NCI-H524 treated with DMSO at 0.1 percent for 48 hours (cell line): ENCODE data around the gene MCAT.
"Not testable (repeated sequence)": the region's sequence is repeated elsewhere in the genome, so short reads cannot be mapped to it uniquely, and the experiment has no call there.

ENCODE experiments used
- DNase-seq: peaks from one replicate; lab custom pipeline; 2025; lab: John Stamatoyannopoulos, UW

Gene MCAT

DNA sequence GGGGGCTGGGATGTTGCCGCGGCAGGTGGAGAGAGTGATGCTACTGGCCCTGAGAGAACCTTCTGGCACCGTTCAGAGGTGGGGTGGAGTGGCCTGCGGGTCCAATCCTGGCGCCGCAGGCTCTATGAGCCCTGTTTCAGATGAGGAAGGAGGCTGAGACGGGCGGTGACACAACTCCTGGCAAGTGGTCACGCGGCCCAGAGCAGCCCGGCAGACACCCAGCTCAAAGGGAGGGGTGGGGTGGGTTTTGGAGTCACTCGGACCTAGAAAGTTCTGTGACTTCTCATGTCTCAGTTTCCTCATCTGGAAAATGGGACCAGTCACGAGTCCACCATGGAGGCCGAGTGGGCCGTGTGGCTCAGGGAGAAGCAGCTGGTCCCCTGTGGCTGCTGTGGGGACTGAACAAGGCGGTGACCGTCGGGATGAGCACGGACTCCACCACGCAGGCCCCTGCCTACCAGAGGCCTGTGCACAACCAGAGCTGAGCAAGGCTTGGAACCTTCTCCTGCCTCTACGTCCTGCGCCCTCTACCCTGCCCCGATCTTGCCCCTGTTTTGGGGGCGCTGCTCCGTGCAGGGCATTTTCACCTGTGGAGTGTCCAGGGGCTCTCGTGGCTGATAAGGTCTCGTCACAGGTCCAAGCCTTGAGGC is 11.8 kb upstream of the MCAT start:
- DNase-seq: no peak

GRCh38 chr22:43153899-43154298 is 10.7 kb upstream of the MCAT start:
- no peak for DNase-seq

GRCh38 chr22:43152357-43153071 is 9.3 kb upstream of the MCAT start:
- DNase-seq: no peak

DNA sequence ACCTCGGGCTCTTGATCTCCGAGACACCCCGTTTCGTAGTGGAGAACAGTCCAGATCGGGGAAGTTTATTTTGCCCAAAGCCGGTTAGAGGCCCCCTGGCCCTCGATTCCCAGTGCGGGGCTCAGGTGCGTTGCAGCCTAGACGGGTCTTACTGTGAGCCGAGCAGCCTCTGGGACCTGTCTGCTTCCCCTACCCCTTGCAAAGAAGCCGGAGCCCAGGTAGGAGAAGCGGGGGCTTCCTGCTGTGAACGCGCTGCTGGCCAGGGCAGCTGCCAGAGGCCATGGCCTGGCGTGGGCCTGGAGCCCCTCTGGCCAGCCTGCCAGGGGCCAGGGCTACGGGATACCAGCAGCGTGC is 8.8 kb upstream of the MCAT start:
- no peak for DNase-seq

- DNase-seq: no peak
These were observed 8.2 kb upstream of the MCAT start, which contains the start of gene TSPO for GRCh38 chr22:43151251-43152002. TSPO (plus strand) TSS chr22:43151559; CDS start chr22:43159239, 7,680 bp downstream.

DNA sequence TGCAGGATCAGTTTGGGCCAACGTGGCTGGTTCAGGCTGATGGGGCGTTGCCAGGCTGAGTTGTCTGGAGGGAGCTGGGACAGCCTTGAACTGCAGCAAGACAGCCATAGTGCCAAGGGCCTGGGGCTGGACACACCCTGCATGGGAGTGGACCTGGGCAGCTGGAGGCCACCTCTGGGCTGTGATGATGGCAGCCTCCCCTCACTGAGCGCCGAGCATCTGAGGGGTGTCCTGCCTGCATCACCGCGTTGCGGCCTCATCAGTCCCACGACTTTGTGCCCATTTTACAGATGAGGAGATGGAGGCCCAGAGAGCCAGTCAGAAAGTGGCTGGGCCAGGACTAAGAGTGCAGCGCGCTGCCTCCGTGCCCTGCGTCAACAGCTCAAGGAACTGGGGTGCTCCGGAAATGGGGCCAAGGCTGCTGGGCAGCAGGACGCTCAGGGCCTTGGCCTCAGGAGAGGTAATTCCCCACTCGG is 7.6 kb upstream of the MCAT start:
- DNase-seq: no peak

DNA sequence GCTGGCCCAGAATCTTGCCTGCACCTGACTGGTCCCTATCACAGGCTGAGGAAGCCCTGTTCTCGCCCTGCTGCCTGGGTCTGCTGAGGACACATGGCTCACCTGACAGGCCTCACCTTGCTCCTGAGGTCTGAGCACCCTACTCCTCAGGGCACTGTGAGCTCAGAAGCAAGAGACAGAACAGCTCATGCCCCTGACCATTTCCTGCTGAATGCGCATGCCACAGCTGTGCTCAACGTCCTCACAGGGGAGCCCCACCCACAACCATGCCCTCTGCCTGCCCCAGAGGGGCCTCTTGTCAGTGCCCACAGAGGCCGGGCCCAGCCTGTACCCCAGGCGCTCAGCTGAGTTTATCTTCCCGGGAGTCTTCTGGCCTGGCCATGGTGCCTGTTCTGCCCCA is 5.4 kb upstream of the MCAT start:
- no peak for DNase-seq

- DNase-seq: no peak
These were observed 4.6 kb upstream of the MCAT start for GRCh38 chr22:43147821-43148220.

- not testable (repeated sequence) for DNase-seq
These were observed 3.1 kb upstream of the MCAT start for GRCh38 chr22:43146332-43146731.

GRCh38 chr22:43145371-43145770 is 2.2 kb upstream of the MCAT start:
- not testable (repeated sequence) for DNase-seq

DNA sequence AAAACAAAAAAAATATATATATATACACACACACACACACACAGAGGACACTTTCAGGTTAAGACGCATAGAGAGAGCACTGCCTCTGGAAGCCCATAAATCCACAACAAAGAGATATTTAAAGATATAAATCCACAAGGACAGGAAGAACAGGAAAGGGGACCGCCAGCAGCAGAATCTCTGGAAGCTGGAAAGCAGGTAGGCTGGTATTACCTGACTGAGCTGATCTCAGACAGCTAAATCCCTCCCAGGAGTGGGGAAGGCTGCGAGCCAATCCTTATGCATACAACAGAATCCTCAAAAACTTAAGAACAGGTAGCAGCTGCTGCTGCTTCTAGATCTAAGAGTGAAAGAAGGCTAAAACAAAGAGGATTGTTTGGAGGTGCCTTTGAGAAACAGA is 1.8 kb upstream of the MCAT start:
- DNase-seq: no peak

DNA sequence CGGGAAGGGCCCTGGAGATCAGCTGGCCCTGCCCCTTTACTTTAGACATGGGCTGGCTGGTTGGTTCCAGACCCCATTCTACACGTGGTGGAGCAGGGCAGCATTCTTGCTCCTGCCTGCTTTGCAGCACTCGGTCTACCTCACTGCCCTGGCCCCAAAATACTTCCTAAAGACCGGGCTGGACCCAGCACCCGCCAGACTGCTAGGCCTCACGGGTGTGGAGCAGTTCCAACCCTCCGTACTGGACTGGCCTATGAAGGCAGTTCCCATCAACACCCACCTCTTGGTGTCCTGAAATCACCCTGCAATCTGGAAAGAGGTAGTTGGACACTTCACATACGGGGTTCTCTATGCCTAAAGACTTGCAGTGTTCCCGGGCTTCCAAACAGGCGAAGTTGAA is 6.4 kb downstream of the MCAT start:
- no peak for DNase-seq

DNA sequence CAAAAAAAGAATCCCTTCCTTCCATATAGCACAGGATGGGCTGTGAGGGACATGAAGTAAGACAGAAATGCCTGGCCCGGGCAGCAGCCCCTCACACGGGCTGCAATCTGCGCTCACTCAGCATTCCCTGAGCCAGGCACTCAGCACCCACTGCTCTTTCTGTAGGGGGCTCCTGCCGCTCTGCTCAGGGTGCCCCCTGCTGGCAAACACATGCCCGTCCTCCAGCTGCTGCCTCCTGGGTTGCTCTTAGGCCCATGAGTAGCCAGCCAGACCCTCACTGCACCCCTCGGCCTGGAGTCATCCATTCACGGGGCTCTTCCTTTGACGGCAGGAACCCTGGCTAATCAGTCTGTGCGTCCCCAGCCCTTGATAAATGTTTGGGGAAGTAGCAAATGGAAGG is 6.9 kb downstream of the MCAT start:
- no peak for DNase-seq

GRCh38 chr22:43135565-43135964 is 7.6 kb downstream of the MCAT start:
- no peak for DNase-seq

GRCh38 chr22:43134553-43134952 is 8.6 kb downstream of the MCAT start:
- no peak for DNase-seq

DNA sequence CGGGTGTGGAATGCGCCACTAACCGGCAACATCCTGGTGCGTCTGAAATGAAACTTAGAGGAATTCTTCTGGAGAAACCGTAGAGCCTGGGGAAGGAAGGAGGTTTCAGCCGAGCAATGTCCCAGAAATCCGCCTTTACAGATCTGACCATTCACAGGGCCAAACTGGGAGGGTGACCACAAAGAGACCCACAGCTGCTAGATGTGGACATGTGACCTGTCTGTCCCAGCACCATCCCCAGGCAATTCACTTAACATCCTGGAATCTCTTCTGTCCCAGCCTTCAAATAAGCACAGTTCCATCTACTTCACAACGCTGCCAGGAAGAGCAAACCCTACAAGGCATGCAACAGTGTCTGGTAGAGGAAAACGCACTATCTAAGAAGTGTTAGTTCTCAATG is 9.8 kb downstream of the MCAT start:
- DNase-seq: no peak

GRCh38 chr22:43131773-43132501 is 11.3 kb downstream of the MCAT start:
- DNase-seq: no peak

DNA sequence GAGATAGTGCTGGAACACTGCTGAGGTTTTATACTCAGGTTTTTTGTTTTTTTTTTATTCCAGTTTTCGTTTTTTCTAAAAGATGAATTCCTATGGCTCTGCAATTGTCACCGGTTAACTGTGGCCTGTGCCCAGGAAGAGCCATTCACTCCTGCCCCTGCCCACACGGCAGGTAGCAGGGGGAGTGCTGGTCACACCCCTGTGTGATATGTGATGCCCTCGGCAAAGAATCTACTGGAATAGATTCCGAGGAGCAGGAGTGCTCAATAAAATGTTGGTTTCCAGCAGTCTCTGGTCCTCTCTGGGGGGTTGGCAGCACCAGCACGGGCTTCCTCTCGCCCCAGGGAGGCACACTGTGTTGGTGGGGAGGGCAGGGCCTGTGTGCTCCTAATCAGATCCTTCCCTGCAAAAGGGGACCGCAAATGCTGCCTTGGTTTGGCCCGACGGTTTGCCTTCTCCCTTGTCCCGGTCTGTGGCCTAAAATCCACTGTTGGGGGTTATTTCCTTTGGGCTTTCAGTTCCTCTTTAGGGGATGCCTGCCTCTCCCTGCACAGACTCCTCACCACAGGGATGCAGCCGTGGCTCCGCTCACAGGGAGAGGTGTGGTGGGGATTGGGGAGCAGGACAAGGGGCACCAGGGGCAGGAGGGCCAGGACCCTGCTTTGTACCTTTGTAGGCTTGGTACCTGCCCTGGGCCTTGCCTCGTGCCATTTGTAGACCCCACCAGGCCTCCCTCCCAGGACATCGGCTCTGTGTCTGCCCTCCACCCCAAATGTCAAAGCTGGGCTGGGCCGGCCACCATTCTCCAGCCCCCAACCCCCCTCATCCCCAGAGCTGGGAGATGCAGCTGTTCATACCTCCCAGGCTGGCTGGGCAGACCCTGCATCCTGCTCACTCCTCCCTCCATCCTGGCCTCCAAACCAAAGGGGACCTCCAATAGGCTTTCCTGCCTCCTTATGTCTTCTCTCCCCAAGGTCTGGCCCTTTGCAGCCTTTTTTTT is 13.5 kb downstream of the MCAT start:
- no peak for DNase-seq

DNA sequence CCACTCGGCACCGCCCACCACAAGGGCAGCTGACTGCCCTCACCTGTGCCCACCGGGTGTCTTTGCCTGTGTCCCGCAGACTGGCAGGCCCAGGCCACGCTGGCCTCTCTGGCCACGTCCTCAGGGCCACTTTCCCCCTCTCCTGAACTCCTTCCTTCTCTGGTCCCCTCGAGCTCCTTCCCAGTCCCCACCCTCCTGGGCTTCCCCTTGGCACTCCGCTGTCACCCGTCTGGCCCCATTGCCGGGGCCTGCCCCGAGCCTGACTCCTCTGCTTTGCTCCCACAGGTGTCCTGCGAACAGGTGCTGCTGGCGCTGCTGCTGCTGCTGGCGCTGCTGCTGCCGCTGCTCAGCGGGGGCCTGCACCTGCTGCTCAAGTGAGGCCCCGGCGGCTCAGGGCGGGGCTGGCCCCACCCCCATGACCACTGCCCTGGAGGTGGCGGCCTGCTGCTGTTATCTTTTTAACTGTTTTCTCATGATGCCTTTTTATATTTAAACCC is 14.2 kb downstream of the MCAT start:
- no peak for DNase-seq

DNA sequence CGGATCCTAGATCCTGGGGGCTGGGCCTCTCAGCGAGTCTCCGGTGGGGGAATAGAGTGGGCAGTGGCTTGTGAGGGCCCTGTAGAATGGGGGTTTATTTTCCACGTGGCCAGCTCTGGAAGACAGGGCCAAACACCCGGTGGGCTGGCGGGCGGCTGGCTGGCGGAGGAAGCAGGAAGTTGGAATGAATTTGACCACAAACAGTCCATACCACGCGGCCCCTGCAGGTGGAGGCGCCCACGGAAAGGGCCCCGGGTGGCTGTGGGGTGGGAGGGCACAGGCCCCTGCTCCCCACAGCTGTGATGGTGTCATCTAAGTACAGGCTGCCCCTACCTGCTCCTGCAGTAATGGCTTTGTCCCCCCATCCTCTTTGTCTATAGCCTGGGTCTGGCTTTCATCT is 15.1 kb downstream of the MCAT start:
- DNase-seq: no peak
